ENCODE measurements around the gene TSLP. TPM values are rescaled to one million over a fixed set of nuclear protein-coding genes. Genes with fewer than 3 reads are reported as not detected.

TSLP gene
- total RNA-seq, 1 donor from 2014 or later = not detected

- no peaks in the 10 kb centered on the region for H3K4me1 Mint-ChIP-seq (ENCODE audit: low read depth, unreplicated experiment)
- H3K9me3 Mint-ChIP-seq (ENCODE audit: unreplicated experiment) = no peaks in the 10 kb centered on the region
- no peak overlapping the region for H3K4me3 Mint-ChIP-seq (ENCODE audit: unreplicated experiment)
- no peak overlapping the region for H3K27ac Mint-ChIP-seq (ENCODE audit: unreplicated experiment)
- no peaks in the 10 kb centered on the region for H3K36me3 Mint-ChIP-seq (ENCODE audit: unreplicated experiment)
- TF ChIP-seq, protein P1, sequence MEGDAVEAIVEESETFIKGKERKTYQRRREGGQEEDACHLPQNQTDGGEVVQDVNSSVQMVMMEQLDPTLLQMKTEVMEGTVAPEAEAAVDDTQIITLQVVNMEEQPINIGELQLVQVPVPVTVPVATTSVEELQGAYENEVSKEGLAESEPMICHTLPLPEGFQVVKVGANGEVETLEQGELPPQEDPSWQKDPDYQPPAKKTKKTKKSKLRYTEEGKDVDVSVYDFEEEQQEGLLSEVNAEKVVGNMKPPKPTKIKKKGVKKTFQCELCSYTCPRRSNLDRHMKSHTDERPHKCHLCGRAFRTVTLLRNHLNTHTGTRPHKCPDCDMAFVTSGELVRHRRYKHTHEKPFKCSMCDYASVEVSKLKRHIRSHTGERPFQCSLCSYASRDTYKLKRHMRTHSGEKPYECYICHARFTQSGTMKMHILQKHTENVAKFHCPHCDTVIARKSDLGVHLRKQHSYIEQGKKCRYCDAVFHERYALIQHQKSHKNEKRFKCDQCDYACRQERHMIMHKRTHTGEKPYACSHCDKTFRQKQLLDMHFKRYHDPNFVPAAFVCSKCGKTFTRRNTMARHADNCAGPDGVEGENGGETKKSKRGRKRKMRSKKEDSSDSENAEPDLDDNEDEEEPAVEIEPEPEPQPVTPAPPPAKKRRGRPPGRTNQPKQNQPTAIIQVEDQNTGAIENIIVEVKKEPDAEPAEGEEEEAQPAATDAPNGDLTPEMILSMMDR (IDR thresholded peaks at IDR 0.05; ENCODE audit: partially characterized antibody, unreplicated experiment) = no peak
- H3K27me3 Mint-ChIP-seq (ENCODE audit: unreplicated experiment) = no peaks in the 10 kb centered on the region
- DNase-seq = no peak
Measured at GRCh38 chr5:111060169-111060568, 11.3 kb upstream of the TSLP start.

DNA sequence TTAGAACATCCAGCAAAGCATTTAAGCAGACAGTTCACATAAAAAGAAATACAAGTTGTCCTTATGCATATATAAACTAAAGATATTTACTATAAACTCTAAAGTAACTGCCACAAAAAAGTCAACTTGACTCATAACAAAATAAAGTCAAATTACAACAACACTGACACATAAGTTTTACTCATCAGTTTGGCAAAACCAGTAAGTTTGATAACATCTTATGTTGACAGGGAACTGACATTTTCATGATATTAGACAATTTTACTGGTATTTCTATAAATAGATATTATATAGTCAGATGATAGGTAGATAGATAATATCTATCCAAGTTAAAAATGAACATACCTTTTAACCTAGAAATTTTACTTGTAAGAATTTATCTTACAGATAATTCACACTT lies 9.9 kb upstream of the TSLP start:
- DNase-seq = no peak
- Mint-ChIP-seq H3K27ac (ENCODE audit: unreplicated experiment) (no peak overlapping the region), H3K36me3 (ENCODE audit: unreplicated experiment) (no peaks in the 10 kb centered on the region), H3K4me3 (ENCODE audit: unreplicated experiment) (no peak overlapping the region), H3K4me1 (ENCODE audit: low read depth, unreplicated experiment) (no peaks in the 10 kb centered on the region), H3K27me3 (ENCODE audit: unreplicated experiment) (no peaks in the 10 kb centered on the region), H3K9me3 (ENCODE audit: unreplicated experiment) (no peaks in the 10 kb centered on the region)
- TF ChIP-seq, protein P1 (IDR thresholded peaks at IDR 0.05; ENCODE audit: partially characterized antibody, unreplicated experiment) = no peak

- TF ChIP-seq, protein P1 (IDR thresholded peaks at IDR 0.05; ENCODE audit: partially characterized antibody, unreplicated experiment) = no peak
- no peaks in the 10 kb centered on the region for H3K36me3 Mint-ChIP-seq (ENCODE audit: unreplicated experiment)
- H3K27ac Mint-ChIP-seq (ENCODE audit: unreplicated experiment) = no peak overlapping the region
- H3K9me3 Mint-ChIP-seq (ENCODE audit: unreplicated experiment) = no peaks in the 10 kb centered on the region
- H3K4me1 Mint-ChIP-seq (ENCODE audit: low read depth, unreplicated experiment) = no peaks in the 10 kb centered on the region
- DNase-seq = no peak
- no peaks in the 10 kb centered on the region for H3K27me3 Mint-ChIP-seq (ENCODE audit: unreplicated experiment)
- H3K4me3 Mint-ChIP-seq (ENCODE audit: unreplicated experiment) = no peak overlapping the region
Measured at GRCh38 chr5:111063709-111064322, 7.7 kb upstream of the TSLP start.

GRCh38 chr5:111066261-111066938 lies 5.1 kb upstream of the TSLP start:
- H3K4me1 Mint-ChIP-seq (ENCODE audit: low read depth, unreplicated experiment) = no peaks in the 10 kb centered on the region
- DNase-seq = no peak
- H3K36me3 Mint-ChIP-seq (ENCODE audit: unreplicated experiment) = no peaks in the 10 kb centered on the region
- H3K9me3 Mint-ChIP-seq (ENCODE audit: unreplicated experiment) = no peaks in the 10 kb centered on the region
- peaks cover 3% of the 10 kb centered on the region for H3K27me3 Mint-ChIP-seq (ENCODE audit: unreplicated experiment)
- H3K27ac Mint-ChIP-seq (ENCODE audit: unreplicated experiment) = no peak overlapping the region
- H3K4me3 Mint-ChIP-seq (ENCODE audit: unreplicated experiment) = no peak overlapping the region
- TF ChIP-seq, protein P1 (IDR thresholded peaks at IDR 0.05; ENCODE audit: partially characterized antibody, unreplicated experiment) = no peak

DNA sequence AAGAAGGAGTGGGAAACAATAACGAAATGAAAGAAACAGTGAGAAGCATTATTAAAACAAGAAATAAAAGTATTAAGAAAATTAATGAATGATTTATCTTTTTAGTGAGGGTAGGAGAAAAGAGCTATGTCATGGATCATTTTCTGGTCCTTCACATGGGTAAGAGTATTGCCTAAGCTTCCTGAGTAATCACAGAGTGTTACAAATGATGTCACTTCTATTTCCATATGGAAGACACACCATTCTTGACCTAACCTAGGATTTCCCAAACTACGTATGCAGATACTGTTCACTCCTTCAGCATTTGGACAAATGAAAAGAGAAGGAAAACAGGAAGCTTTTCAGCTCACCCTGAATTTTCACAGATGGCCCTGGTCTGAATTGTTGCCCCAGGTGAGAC lies 3.3 kb upstream of the TSLP start:
- Mint-ChIP-seq H3K36me3 (ENCODE audit: unreplicated experiment) (no peaks in the 10 kb centered on the region), H3K27me3 (ENCODE audit: unreplicated experiment) (peaks cover 7% of the 10 kb centered on the region), H3K9me3 (ENCODE audit: unreplicated experiment) (no peaks in the 10 kb centered on the region), H3K4me1 (ENCODE audit: low read depth, unreplicated experiment) (no peaks in the 10 kb centered on the region), H3K4me3 (ENCODE audit: unreplicated experiment) (no peak overlapping the region), H3K27ac (ENCODE audit: unreplicated experiment) (no peak overlapping the region)
- TF ChIP-seq, protein P1 (IDR thresholded peaks at IDR 0.05; ENCODE audit: partially characterized antibody, unreplicated experiment) = no peak
- DNase-seq = no peak

Data from glutamatergic neuron (in vitro differentiated cells).